CD4-positive, alpha-beta memory T cell (primary cell): ENCODE data around the gene TGFBI. TPM values are rescaled to one million over a fixed set of nuclear protein-coding genes. Genes with fewer than 3 reads are reported as not detected.
A peak's percentile ranks its signal among the peaks of the same experiment; 100 is the strongest.

ENCODE experiments used
- CTCF ChIA-PET: fragments of 350-600 bp; sonication (Branson Sonifier 250); formaldehyde crosslinking; loops from one replicate; lab custom pipeline; 2021; ENCODE audit warnings: inconsistent platforms; ENCODE audit not compliant: partially characterized antibody; lab: Charles Lee
- POLR2A ChIA-PET: fragments of 350-600 bp; sonication (Branson Sonifier 250); formaldehyde crosslinking; loops from one replicate; lab custom pipeline; 2021; ENCODE audit not compliant: partially characterized antibody; lab: Charles Lee
- DNase-seq, 5 donors: peaks; one replicate each; pipeline versions ENCODE4 v3.0.0 to v3.0.0-alpha.2; 2020 to 2022; ENCODE audit warnings: mixed read lengths in 1 of 5
- H3K27ac ChIP-seq: one replicate; pipeline ENCODE4 v1.7.0; 2013; ENCODE audit warnings: low read depth, low read length
- H3K27me3 ChIP-seq: 2 replicates; pipeline ENCODE4 v1.7.0; 2013; ENCODE audit warnings: mild to moderate bottlenecking, low read length, moderate library complexity; ENCODE audit not compliant: insufficient read depth
- H3K36me3 ChIP-seq: 2 replicates; pipeline ENCODE4 v1.7.0; 2013; ENCODE audit warnings: mild to moderate bottlenecking, low read length, moderate library complexity; ENCODE audit not compliant: insufficient read depth
- H3K4me1 ChIP-seq: 2 replicates; pipeline ENCODE4 v1.7.0; 2013; ENCODE audit warnings: mild to moderate bottlenecking, low read length, moderate library complexity; ENCODE audit not compliant: insufficient read depth
- H3K4me3 ChIP-seq, 2 donors: one replicate each; pipeline ENCODE4 v1.7.0; 2013; ENCODE audit warnings: low read length in 2 of 2, mild to moderate bottlenecking in 1 of 2
- H3K9me3 ChIP-seq, 2 donors: one replicate each; pipeline ENCODE4 v1.7.0; 2013; ENCODE audit warnings: low read length in 2 of 2, control low read depth in 1 of 2; ENCODE audit not compliant: control insufficient read depth in 1 of 2
- H3K27ac Mint-ChIP-seq, 7 donors: one replicate each; pipeline ENCODE4 v1.8.0; 2020 to 2021; ENCODE audit warnings: mixed read lengths in 7 of 7, mild to moderate bottlenecking in 6 of 7, inconsistent platforms in 3 of 7, moderate library complexity in 3 of 7
- H3K27me3 Mint-ChIP-seq, 2 donors: one replicate each; pipeline ENCODE4 v1.8.0; 2020 to 2021; ENCODE audit warnings: mixed read lengths in 2 of 2
- H3K36me3 Mint-ChIP-seq, 2 donors: one replicate each; pipeline ENCODE4 v1.8.0; 2020 to 2021; ENCODE audit warnings: mixed read lengths in 2 of 2, inconsistent platforms in 1 of 2, mild to moderate bottlenecking in 1 of 2
- H3K4me1 Mint-ChIP-seq, 4 donors: one replicate each; pipeline ENCODE4 v1.8.0; 2020 to 2021; ENCODE audit warnings: mixed read lengths in 4 of 4, mild to moderate bottlenecking in 1 of 4
- H3K4me3 Mint-ChIP-seq, 8 donors: one replicate each; pipeline ENCODE4 v1.8.0; 2020 to 2021; ENCODE audit warnings: mixed read lengths in 8 of 8, mild to moderate bottlenecking in 7 of 8, moderate library complexity in 6 of 8, inconsistent platforms in 3 of 8
- H3K9me3 Mint-ChIP-seq, 8 donors: one replicate each; pipeline ENCODE4 v1.8.0; 2020 to 2021; ENCODE audit warnings: mixed read lengths in 8 of 8, mild to moderate bottlenecking in 5 of 8, inconsistent platforms in 3 of 8, moderate library complexity in 1 of 8
- intact Hi-C: fragments of 100-400 bp; cut with micrococcal nuclease; formaldehyde crosslinking; loops from one replicate; pipeline ENCODE4 v1.15.1; 2023
- polyA plus RNA-seq, 2 donors: library from polyadenylated mRNA; unstranded; fragments of 300-500 nt; fragmentation: Illumina TruSeq; gene quantifications; one replicate each; pipeline ENCODE4 v1.2.3, GENCODE V29; 2021
- total RNA-seq, 2 experiments: library from RNA; stranded (reverse); gene quantifications; one replicate each; pipeline ENCODE4 v1.2.3, GENCODE V29; 2021

TGFBI gene
- total and polyA plus RNA-seq, 4 experiments from 2014 or later, result 3.7 to 13.2 (median 10.0) TPM

DNA sequence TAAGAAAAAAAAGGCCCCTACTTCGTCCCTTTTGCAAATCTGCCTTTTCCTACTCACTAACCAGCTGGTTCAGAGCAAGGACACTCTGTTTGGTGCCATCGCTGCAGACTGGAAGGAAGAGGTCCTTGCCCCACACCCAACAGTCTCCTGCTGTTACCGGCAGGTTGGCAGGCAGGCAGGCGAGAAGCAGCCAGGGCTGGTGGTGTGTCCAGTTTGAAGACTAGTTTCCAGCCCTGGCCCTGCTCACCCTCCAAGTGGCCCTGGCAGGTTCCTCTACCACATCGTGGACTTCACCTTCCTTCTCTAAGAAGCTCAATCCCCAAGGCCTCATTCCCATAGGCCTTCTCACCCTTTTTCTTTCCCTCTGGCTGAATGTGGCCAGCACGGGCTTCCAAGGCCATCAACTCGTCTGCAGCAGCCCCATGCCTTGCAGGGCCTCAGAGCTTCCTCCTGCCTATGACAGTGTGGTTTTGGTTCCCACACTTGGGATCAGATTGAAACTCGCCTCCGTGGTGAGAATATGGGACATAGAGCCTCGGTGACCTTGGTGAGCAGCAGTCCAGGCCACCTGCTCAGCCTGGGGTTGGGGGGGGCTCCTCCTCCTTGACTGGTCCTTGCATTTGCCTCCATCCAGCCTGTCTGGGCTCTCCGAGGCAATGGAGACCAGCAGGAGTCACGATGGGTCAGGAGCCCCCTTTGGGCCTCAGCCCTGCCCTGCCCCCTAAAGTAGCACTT, 22.9 kb downstream of the TGFBI start:
- Mint-ChIP-seq H3K4me3 (no peak overlapping the region), H3K36me3 (no peaks in the 10 kb centered on the region), H3K27ac (no peak overlapping the region), H3K27me3 (no peaks in the 10 kb centered on the region), H3K9me3 (peaks cover 0 to 3% (median 0%) of the 10 kb centered on the region in 8 donors), H3K4me1 (peaks cover 0 to 2% (median 0%) of the 10 kb centered on the region in 4 donors)
- Histone ChIP-seq H3K36me3 (no peaks in the 10 kb centered on the region), H3K4me3 (no peak overlapping the region), H3K27me3 (no peaks in the 10 kb centered on the region), H3K4me1 (no peaks in the 10 kb centered on the region), H3K27ac (no peak overlapping the region), H3K9me3 (no peaks in the 10 kb centered on the region)
- DNase-seq, result no peak
- intact Hi-C loops, result no loop called here
- ChIA-PET POLR2A (no interaction called here), CTCF (interaction anchor here (1.0 to 1.3 kb wide), 3 partner anchors 9 to 74 kb away, joined by 3 to 4 read pairs (median 3); no protein-coding TSS in a partner anchor)

DNA sequence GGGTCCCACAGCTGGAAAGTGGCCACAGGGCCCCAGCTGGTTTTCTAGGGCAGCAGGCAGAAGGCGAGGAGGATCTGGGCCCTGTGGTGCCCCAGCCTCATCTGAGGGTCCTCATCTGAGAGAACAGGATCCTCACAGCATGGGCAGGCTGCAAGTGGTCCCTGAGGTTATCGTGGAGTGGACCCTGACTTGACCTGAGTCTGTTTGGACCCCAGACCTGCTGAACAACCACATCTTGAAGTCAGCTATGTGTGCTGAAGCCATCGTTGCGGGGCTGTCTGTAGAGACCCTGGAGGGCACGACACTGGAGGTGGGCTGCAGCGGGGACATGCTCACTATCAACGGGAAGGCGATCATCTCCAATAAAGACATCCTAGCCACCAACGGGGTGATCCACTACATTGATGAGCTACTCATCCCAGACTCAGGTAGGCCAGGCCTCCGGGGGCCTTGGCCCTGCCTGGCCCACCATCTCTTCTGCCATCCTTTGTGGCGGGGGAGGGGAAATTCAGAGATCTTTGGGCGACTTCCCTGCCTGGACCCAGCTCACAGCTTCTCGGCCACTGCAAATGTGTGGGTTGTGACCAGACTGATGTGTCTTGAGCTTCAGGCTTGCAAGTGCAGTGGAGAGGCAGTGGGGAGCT, 24.0 kb downstream of the TGFBI start:
- no peaks in the 10 kb centered on the region for H3K9me3 ChIP-seq
- H3K36me3 ChIP-seq, result no peaks in the 10 kb centered on the region
- peaks cover 0 to 4% (median 0%) of the 10 kb centered on the region in 4 donors for H3K4me1 Mint-ChIP-seq
- no peaks in the 10 kb centered on the region for H3K36me3 Mint-ChIP-seq
- no peaks in the 10 kb centered on the region for H3K27me3 ChIP-seq
- peaks cover 0 to 3% (median 0%) of the 10 kb centered on the region in 8 donors for H3K9me3 Mint-ChIP-seq
- no peak overlapping the region for H3K4me3 Mint-ChIP-seq
- H3K4me1 ChIP-seq, result no peaks in the 10 kb centered on the region
- no peaks in the 10 kb centered on the region for H3K27me3 Mint-ChIP-seq
- no peak overlapping the region for H3K4me3 ChIP-seq
- ChIA-PET CTCF (interaction anchor here (1.0 to 1.3 kb wide), 2 partner anchors 10 to 75 kb away, joined by 3 read pairs; no protein-coding TSS in a partner anchor), POLR2A (no interaction called here)
- H3K27ac Mint-ChIP-seq, result no peak overlapping the region
- no peak for DNase-seq
- no peak overlapping the region for H3K27ac ChIP-seq
- intact Hi-C loops, result no loop called here

DNA sequence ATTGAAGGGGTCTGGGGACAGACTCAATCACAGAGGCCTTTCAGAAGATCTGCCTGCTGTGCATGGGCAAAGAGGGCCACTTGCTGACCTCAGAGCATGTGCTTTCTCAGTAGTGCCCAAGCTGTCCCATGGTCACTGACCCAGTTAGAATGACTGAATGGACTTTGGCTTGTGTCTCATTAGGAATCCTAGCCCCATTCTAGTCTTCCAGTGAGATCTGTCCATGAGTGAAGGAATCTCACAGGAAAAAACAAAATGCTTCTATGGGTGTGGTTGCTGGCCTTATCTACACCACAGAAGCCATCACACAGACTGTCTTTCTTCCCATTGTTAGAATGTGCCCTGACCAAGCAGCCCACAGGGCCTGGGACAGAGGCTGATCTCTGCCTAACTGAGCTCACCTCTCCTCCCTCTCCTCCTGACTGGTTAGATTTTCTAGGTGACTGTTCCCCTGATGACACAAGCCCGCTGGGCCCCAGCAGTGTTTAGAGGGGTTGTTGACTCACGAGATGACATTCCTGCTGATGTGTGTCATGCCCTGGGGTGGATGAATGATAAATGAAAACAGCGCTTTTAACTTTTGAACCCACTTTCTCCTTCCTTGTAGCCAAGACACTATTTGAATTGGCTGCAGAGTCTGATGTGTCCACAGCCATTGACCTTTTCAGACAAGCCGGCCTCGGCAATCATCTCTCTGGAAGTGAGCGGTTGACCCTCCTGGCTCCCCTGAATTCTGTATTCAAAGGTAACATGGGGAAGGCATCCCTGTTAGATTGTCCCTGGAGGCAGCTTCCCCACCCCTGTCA, 24.8 kb downstream of the TGFBI start:
- Histone ChIP-seq H3K4me3 (no peak overlapping the region), H3K36me3 (no peaks in the 10 kb centered on the region)
- peaks cover 0 to 3% (median 0%) of the 10 kb centered on the region in 8 donors for H3K9me3 Mint-ChIP-seq

DNA sequence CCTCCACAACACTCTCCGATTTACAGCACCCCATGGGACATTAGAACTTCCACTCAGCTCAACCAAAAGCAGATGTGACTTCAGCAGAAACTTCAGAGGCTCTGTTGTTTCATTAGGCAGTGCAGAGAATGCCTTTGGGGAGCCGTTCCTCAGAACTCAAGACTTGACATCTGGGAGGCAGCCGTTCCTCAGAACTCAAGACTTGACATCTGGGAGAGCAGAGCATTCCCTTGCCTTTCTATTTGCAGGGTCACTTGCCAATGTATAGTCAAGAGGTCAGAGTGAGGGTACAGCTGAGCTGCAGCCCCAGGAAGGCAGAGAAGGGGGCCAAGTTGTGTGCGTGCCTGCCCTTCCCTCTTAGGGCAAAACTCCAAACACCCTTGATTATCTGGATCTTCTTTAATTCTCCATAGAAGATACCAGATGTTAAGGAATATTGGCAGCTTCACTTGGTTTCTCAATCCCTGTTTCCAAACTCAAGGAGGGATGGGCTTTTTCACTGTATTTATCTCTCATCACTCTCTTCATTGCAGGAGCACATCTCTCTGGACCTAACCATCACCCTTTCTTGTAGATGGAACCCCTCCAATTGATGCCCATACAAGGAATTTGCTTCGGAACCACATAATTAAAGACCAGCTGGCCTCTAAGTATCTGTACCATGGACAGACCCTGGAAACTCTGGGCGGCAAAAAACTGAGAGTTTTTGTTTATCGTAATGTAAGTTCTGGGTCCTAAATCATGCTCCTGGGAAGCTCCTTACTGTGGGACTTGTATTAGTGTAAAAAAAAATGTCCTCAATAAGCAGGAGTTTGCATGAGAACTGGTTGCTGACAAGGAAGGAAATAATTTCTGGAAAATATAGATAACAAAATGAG, 25.6 kb downstream of the TGFBI start:
- Mint-ChIP-seq H3K27me3 (no peaks in the 10 kb centered on the region), H3K4me1 (peaks cover 0 to 4% (median 0%) of the 10 kb centered on the region in 4 donors), H3K27ac (peak overlapping the region in 1 of 7 donors; percentile 5), H3K9me3 (peaks cover 0 to 3% (median 0%) of the 10 kb centered on the region in 8 donors), H3K36me3 (no peaks in the 10 kb centered on the region), H3K4me3 (no peak overlapping the region)
- Histone ChIP-seq H3K27ac (no peak overlapping the region), H3K9me3 (no peaks in the 10 kb centered on the region), H3K36me3 (no peaks in the 10 kb centered on the region), H3K4me3 (no peak overlapping the region), H3K27me3 (no peaks in the 10 kb centered on the region), H3K4me1 (no peaks in the 10 kb centered on the region)
- intact Hi-C loops, result no loop called here
- POLR2A ChIA-PET, result no interaction called here
- no peak for DNase-seq
- CTCF ChIA-PET, result no interaction called here

More for the DNA sequence above, 24.8 kb downstream of the TGFBI start:
- H3K4me1 ChIP-seq, result no peaks in the 10 kb centered on the region
- POLR2A ChIA-PET, result no interaction called here
- no peak for DNase-seq
- CTCF ChIA-PET, result interaction anchor here (1.3 kb wide), 1 partner anchor 10 kb away, joined by 3 read pairs; no protein-coding TSS in a partner anchor
- H3K36me3 Mint-ChIP-seq, result no peaks in the 10 kb centered on the region
- H3K27ac Mint-ChIP-seq, result no peak overlapping the region
- intact Hi-C loops, result no loop called here
- H3K9me3 ChIP-seq, result no peaks in the 10 kb centered on the region
- H3K4me3 Mint-ChIP-seq, result no peak overlapping the region
- peaks cover 0 to 4% (median 0%) of the 10 kb centered on the region in 4 donors for H3K4me1 Mint-ChIP-seq
- H3K27me3 ChIP-seq, result no peaks in the 10 kb centered on the region
- no peaks in the 10 kb centered on the region for H3K27me3 Mint-ChIP-seq
- no peak overlapping the region for H3K27ac ChIP-seq

DNA sequence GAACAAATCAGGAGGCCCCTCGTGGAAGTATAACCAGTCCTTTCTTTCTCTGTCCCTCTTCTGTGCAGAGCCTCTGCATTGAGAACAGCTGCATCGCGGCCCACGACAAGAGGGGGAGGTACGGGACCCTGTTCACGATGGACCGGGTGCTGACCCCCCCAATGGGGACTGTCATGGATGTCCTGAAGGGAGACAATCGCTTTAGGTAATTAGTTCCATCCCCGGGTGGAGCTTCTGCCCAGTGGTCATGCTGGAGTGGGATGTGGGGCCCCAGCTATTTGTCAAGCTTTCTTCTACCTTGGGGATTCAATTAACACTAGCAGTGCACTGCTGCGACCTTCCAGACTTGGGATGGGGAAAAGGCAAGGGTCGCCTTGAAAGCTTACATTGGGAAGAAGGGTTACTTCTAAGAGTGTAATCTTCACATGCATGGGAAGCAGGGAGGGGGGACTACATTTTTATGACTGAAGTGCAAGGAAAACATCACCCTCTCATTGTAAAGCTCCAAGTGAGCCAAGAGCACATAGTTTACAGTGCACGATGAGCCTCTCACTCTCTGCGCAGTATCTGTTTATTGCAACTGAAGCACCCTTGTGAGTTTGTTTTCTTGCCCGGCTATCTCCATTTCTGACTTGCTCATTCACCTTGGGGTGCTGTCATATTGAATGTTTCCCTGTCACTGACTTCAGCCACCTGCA, 27.0 kb downstream of the TGFBI start:
- Mint-ChIP-seq H3K27me3 (no peaks in the 10 kb centered on the region), H3K4me1 (peaks cover 0 to 4% (median 0%) of the 10 kb centered on the region in 4 donors), H3K4me3 (no peak overlapping the region), H3K27ac (no peak overlapping the region), H3K9me3 (peaks cover 0 to under 1% (median 0%) of the 10 kb centered on the region in 8 donors), H3K36me3 (no peaks in the 10 kb centered on the region)
- Histone ChIP-seq H3K27me3 (no peaks in the 10 kb centered on the region), H3K4me3 (no peak overlapping the region), H3K4me1 (no peaks in the 10 kb centered on the region), H3K27ac (no peak overlapping the region), H3K9me3 (no peaks in the 10 kb centered on the region), H3K36me3 (no peaks in the 10 kb centered on the region)
- POLR2A ChIA-PET, result no interaction called here
- intact Hi-C loops, result no loop called here
- CTCF ChIA-PET, result interaction anchor here (0.9 kb wide), 1 partner anchor 27 kb away, joined by 3 read pairs; the partner anchor contains the start of gene TGFBI
- DNase-seq, result no peak

DNA sequence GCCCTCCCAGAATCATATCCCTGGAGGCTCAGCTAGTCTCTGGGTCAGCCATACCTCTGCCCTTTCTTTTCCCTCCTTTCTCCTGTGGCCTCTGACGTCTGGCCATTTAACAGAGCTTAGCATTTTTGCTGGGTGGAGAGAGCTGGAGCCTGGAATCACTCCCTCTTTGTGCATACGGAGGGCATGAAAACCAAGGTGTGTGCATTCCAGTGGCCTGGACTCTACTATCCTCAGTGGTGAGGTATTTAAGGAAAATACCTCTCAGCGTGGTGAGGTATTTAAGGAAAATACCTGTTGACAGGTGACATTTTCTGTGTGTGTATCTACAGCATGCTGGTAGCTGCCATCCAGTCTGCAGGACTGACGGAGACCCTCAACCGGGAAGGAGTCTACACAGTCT, 27.5 kb downstream of the TGFBI start:
- intact Hi-C loops, result no loop called here
- ChIA-PET CTCF (interaction anchor here (0.9 kb wide), 1 partner anchor 28 kb away, joined by 3 read pairs; the partner anchor contains the start of gene TGFBI), POLR2A (no interaction called here)
- Mint-ChIP-seq H3K4me3 (no peak overlapping the region), H3K4me1 (peaks cover 0 to 4% (median 0%) of the 10 kb centered on the region in 4 donors), H3K27ac (no peak overlapping the region), H3K27me3 (no peaks in the 10 kb centered on the region), H3K9me3 (no peaks in the 10 kb centered on the region), H3K36me3 (no peaks in the 10 kb centered on the region)
- DNase-seq, result no peak
- H3K9me3 ChIP-seq, result no peaks in the 10 kb centered on the region
- H3K36me3 ChIP-seq, result no peaks in the 10 kb centered on the region
- H3K27ac ChIP-seq, result no peak overlapping the region
- H3K4me1 ChIP-seq, result no peaks in the 10 kb centered on the region
- H3K4me3 ChIP-seq, result no peak overlapping the region
- H3K27me3 ChIP-seq, result no peaks in the 10 kb centered on the region
